CD1c-positive myeloid dendritic cell (primary cell): ENCODE results near the gene BAAT.

ENCODE experiments used
- DNase-seq: peaks from one replicate; pipeline ENCODE4 v3.0.0-alpha.2; 2016; ENCODE audit errors: extremely low spot score

BAAT gene

GRCh38 chr9:101315112-101315450, 69.7 kb downstream of the BAAT start:
- DNase-seq, result no peak

- DNase-seq, result no peak
Measured at GRCh38 chr9:101312661-101313060, 72.1 kb downstream of the BAAT start.

- DNase-seq, result peak; percentile 73
Measured at GRCh38 chr9:101311758-101312420, 72.9 kb downstream of the BAAT start.

- no peak for DNase-seq
Measured at GRCh38 chr9:101311191-101311590, 73.6 kb downstream of the BAAT start.
